HG02623 (cell line): ENCODE results near the gene PSMD14.

Experiments used
- ATAC-seq: cut with Tn5 transposase; IDR thresholded peaks from one replicate; pipeline ENCODE4 v1.9.1; 2021; ENCODE audit warnings: moderate library complexity; ENCODE audit not compliant: unreplicated experiment

Gene PSMD14

GRCh38 chr2:161438598-161438997 is 130.4 kb downstream of the PSMD14 start:
- no peak for ATAC-seq

GRCh38 chr2:161445097-161445496 is 136.9 kb downstream of the PSMD14 start:
- ATAC-seq: no peak

- ATAC-seq: no peak
Observed at GRCh38 chr2:161448431-161448830, 140.2 kb downstream of the PSMD14 start.
